GM12864 (cell line): ENCODE measurements around the gene FOXN4.

ENCODE experiments used
- DNase-seq: peaks from one replicate; pipeline ENCODE4 v3.0.0-alpha.2; 2011; ENCODE audit warnings: low read depth
- H3K4me3 ChIP-seq: 2 replicates; pipeline ENCODE4 v1.5.1; 2011; ENCODE audit warnings: mild to moderate bottlenecking, low read depth, low read length, control low read depth
- TF ChIP-seq, protein P1 (sequence below): IDR thresholded peaks from 2 replicates; pipeline ENCODE4 v1.5.1; 2011; ENCODE audit warnings: low read depth, mild to moderate bottlenecking, moderate library complexity, low read length, control low read depth, inconsistent platforms; ENCODE audit errors: missing control alignments

Gene FOXN4

DNA sequence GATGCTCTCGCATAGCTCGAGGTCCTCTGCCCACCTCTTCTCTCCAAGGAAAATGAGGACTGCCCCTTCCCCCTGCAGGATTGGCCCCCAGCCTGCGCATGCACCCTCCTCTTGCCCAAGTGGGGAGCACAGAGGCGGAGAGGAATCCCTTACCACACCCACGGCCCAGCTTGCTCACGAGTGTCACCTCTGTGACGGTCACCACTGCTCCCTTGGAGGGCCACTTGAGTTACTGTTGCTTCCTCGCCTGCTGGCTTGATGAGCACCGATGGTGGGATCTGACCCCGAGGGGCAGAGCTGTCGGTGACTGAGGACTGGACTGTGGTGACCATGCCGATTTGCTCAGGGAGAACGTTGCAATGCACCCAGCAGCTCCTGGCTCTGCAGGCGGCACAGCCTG, 41.7 kb downstream of the FOXN4 start:
- TF ChIP-seq, protein P1, sequence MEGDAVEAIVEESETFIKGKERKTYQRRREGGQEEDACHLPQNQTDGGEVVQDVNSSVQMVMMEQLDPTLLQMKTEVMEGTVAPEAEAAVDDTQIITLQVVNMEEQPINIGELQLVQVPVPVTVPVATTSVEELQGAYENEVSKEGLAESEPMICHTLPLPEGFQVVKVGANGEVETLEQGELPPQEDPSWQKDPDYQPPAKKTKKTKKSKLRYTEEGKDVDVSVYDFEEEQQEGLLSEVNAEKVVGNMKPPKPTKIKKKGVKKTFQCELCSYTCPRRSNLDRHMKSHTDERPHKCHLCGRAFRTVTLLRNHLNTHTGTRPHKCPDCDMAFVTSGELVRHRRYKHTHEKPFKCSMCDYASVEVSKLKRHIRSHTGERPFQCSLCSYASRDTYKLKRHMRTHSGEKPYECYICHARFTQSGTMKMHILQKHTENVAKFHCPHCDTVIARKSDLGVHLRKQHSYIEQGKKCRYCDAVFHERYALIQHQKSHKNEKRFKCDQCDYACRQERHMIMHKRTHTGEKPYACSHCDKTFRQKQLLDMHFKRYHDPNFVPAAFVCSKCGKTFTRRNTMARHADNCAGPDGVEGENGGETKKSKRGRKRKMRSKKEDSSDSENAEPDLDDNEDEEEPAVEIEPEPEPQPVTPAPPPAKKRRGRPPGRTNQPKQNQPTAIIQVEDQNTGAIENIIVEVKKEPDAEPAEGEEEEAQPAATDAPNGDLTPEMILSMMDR, result no peak
- DNase-seq, result no peak
- H3K4me3 ChIP-seq, result no peak overlapping the region

DNA sequence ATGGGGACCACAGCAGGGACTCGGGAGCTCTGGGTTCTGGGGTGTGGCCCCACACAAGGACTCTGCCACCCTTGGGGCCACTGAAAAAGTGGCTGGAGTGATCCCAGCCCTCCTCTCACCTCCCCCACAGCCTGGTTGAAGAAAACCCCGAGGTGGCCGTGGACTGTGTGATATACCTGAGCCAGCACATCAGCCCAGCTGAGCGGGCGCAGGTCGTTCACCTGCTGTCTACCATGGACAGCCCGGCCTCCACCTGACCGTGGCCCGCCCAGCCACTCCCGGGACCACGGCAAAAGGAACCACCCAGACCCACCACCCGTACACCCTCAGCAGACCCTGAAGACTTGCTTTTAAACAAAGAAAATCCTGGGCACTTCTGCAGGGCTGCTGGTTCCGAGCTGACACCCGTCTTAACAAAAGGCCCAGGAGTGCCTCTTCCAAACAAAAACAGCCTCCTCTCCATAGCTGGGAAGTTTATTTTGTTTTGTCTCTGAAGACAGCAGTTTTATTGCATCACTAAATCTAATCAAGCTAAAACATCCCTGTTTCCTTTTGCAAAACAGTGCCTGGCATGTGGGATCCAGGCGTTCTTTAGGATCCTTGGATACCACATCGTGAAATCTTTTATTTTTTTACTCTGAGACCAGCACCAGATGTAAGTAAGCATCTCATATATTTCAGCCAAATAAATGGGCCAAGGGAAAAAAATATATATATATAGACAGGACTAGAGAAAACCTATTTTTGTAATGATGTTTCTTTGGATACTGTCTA, 42.8 kb downstream of the FOXN4 start:
- TF ChIP-seq, protein P1, result no peak
- no peak overlapping the region for H3K4me3 ChIP-seq
- DNase-seq, result no peak

GRCh38 chr12:109264943-109265650, 44.0 kb downstream of the FOXN4 start:
- TF ChIP-seq, protein P1, result no peak
- no peak overlapping the region for H3K4me3 ChIP-seq
- no peak for DNase-seq

DNA sequence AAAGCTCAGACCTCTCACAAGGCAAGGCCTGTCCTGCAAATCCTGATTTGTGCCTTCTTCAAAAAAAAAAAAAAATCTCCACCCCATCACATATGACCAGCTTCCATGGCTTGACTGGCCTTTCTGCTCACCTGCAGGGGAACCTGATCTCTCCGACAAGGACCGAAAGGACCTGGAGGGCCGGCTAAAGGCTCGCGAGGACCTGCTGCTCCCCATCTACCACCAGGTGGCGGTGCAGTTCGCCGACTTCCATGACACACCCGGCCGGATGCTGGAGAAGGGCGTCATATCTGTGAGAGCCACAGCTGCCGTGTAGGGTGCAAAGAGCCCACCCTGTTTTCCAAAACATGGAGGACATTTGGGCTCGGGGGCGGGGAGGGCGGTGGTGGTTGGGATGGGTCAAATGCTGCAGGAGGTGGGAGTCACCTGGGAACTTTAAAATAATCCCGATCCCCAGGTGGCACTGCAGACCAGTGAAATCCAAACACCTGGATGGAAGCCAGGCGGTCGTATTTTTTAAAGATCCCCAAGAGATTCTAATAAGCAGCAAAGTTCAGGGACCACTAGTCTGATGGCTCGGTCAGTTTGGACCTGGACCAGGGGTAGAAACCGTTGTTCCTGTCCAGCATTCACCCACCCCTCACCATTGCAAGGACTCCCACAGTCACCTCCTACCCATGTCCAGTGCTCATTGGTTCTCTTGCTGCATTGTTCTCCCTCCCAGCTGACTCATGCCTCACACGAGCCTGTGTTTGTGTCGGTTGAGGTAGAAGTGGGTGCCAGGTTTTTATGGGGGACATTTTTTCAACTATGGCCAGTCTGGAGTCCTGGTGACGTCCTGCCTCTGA, 44.8 kb downstream of the FOXN4 start:
- no peak overlapping the region for H3K4me3 ChIP-seq
- TF ChIP-seq, protein P1, result peak; percentile 88
- DNase-seq, result peak; percentile 24

DNA sequence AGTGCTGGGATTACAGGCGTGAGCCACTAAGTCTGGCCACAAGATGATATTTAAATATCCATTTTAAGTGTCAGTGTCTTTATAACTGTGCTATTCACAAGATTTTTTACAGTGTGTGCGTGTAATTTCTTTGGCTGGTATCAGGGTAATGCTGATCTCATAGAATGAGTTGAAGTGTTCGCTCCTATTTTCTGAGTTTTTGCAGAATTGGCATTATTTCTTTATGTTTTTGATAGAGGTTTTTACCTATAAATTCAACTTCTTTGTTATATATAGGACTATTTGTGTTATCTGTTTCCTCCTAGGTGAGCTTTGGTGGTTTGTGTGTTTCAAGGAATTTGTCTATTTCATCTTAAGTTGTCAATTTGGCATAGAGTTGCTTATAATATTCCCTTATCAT, 45.6 kb downstream of the FOXN4 start:
- DNase-seq, result no peak
- H3K4me3 ChIP-seq, result no peak overlapping the region
- TF ChIP-seq, protein P1, result no peak

DNA sequence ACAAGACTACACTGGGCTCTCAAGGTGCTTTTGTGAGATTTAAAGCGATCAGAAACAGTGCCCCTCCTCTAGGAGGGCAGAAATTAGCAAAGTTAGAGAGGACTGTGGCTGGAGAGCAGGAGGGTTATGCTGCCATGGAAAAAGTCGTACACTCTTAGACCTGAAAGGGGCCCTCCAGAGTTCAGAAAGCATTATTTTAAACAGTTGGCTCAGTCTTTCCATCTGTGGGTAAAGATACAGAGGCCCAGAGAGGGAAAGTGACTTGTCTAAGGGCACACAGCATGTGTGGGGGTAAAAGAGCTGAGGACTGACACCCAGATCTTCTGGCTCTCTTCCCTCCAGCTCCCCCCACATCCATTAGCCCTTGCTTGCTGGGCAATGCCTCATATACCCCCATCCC, 47.1 kb downstream of the FOXN4 start:
- TF ChIP-seq, protein P1, result no peak
- no peak overlapping the region for H3K4me3 ChIP-seq
- no peak for DNase-seq
